Measurements from ENCODE around the gene ITPR3. TPM values are rescaled to one million over a fixed set of nuclear protein-coding genes. Genes with fewer than 3 reads are reported as not detected.
A peak's percentile ranks its signal among the peaks of the same experiment; 100 is the strongest.

Gene ITPR3
- total and polyA plus RNA-seq, 2 of the 13 experiments (the other 11 are each of a cell fraction or from before 2014, with no cell fraction given), result 3.8 to 21.4 TPM

- no peak; the same call in 1 of the 2 replicates for TF ChIP-seq ESRRA (CRISPR knock-in tag; IDR thresholded peaks at IDR 0.05; ENCODE audit: low read depth)
- peak; percentile 16; the same call in 1 of the 2 replicates for TF ChIP-seq ZNF3 (CRISPR knock-in tag; IDR thresholded peaks at IDR 0.05)
- no peak for TF ChIP-seq TBP (CRISPR knock-in tag; IDR thresholded peaks at IDR 0.05)
- peak; percentile 65; the same call in 1 of the 2 replicates for TF ChIP-seq ZNF264 (CRISPR knock-in tag; IDR thresholded peaks at IDR 0.05)
- 0 out of 2 replicates have a peak, but pooled peaks have one; percentile 36 for TF ChIP-seq NFIC (IDR thresholded peaks at IDR 0.05; ENCODE audit: low read length)
- TF ChIP-seq ARNTL (CRISPR knock-in tag; IDR thresholded peaks at IDR 0.05), result peak; percentile 81
- peak; percentile 83 for TF ChIP-seq PATZ1 (CRISPR knock-in tag; IDR thresholded peaks at IDR 0.05)
- no peak; the same call in 1 of the 2 replicates for TF ChIP-seq ZC3H13 (CRISPR knock-in tag; IDR thresholded peaks at IDR 0.05)
- peak; percentile 18; the same call in 1 of the 2 replicates for TF ChIP-seq KLF11 (CRISPR knock-in tag; IDR thresholded peaks at IDR 0.05)
- peak; percentile 37; the same call in 1 of the 2 replicates for TF ChIP-seq ZNF644 (CRISPR knock-in tag; IDR thresholded peaks at IDR 0.05; ENCODE audit: low read depth)
- no peak for TF ChIP-seq PBX3 (CRISPR knock-in tag; IDR thresholded peaks at IDR 0.05; ENCODE audit: borderline replicate concordance)
Measured at GRCh38 chr6:33589731-33590530, 31.2 kb upstream of the ITPR3 start (continued).

Data from HepG2 (cell line).